H1 (cell line): Measurements from ENCODE around the gene OCEL1. TPM values are rescaled to one million over a fixed set of nuclear protein-coding genes. Genes with fewer than 3 reads are reported as not detected.

Source experiments
- HDAC6 ChIP-seq: IDR thresholded peaks from one replicate; pipeline ENCODE4 v1.7.1; 2012; ENCODE audit warnings: low read depth, mild to moderate bottlenecking, inconsistent platforms, low read length, moderate library complexity
- polyA plus RNA-seq, 7 experiments: library from polyadenylated mRNA; depleted of rRNA in 3 of 7; stranded (reverse) in 5 of 7; unstranded in 2 of 7; fragments of >200 nt in 5 of 7; fragments of 200-250 nt in 2 of 7; gene quantifications; 1 replicate in 5 of 7; 2 replicates in 1 of 7; 4 replicates in 1 of 7; pipeline versions ENCODE4 v1.2.1 to v1.2.3, GENCODE V29; 2011 to 2013; ENCODE audit warnings: missing spikeins in 2 of 7, mixed read lengths in 2 of 7
- total RNA-seq: library from RNA; stranded (reverse); fragmentation: NEBNext Ultra II Directional; extraction: Animal tissue kit (Norgen Biotek cat#: 25700); gene quantifications from 2 replicates; pipeline ENCODE4 v1.2.1, GENCODE V29; 2021

The OCEL1 gene
- total and polyA plus RNA-seq, 2 of the 8 experiments (the other 6 are each of a cell fraction or from before 2014, with no cell fraction given), result 13.3 to 32.6 TPM

DNA sequence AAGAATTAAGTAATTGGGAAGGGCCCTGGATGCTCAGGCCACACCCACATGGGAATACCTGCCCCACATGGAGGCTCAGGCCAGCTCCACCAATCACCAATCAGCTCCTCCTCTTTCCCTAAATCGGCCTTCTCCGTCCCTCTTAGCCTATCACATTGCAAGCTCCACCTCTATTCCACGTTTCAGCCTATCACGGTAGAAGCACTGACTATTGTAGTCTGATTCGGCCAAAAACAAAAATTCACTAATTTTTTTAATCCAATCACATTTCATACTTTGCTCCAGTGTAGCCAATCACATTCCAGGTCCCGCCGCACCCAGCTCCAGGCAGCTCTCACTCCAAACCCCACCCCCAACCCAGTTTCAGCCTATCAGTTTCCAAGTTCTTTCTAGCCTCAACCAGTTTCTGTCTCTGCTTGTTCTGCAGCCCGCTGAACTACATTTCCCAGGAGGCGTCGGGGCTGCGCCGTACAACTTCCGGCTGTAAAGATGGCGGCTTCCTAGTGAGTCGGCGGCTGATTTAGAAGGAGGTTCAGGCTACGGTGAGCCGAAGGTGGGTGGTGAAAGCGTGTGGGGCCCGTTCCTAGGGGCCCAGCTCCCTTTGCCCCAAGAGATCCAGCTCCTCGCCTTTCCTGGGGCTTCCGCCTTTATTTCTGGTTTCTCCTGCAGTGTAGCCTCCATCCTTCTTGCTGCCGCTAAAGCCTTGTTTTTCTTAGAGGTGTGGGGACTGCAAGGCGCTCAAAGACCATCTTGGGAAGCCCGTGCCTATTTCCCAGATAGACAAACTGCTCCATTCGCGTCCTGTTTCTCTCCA lies 41.2 kb downstream of the OCEL1 start, which contains the start of gene BABAM1 (continued):
- TF ChIP-seq HDAC6, result no peak
